GM12878 (cell line): ENCODE measurements around the gene NADSYN1. TPM values are rescaled to one million over a fixed set of nuclear protein-coding genes. Genes with fewer than 3 reads are reported as not detected.

Source experiments
- ATAC-seq: fragments of 200-7000 bp; cut with Tn5 transposase; 3 replicates; pipeline ENCODE4 v1.9.1; 2020; ENCODE audit warnings: mild to moderate bottlenecking, moderate library complexity
- BruUV-seq: library from RNA; stranded (reverse); fragments of 400-500 nt; replicated peaks from 2 replicates; lab custom pipeline; 2021; lab: Mats Ljungman, UMichigan
- CTCF ChIA-PET: fragments of 300-600 bp; sonication (Branson Sonifier 250); formaldehyde crosslinking; extraction: SDS; loops from one replicate; lab custom pipeline; 2021; ENCODE audit warnings: inconsistent platforms; lab: Yijun Ruan, JAX
- POLR2A ChIA-PET: fragments of 350-600 bp; formaldehyde crosslinking; extraction: SDS; loops from one replicate; lab custom pipeline; 2021; ENCODE audit warnings: inconsistent platforms; lab: Charles Lee
- RAD21 ChIA-PET: fragments of 300-600 bp; sonication (Branson Sonifier 250); formaldehyde crosslinking; loops from one replicate; lab custom pipeline; 2023; ENCODE audit warnings: antibody characterized with exemption; ENCODE audit not compliant: unreplicated experiment; lab: Charles Lee
- SMC1A ChIA-PET: fragments of 300-600 bp; sonication (Branson Sonifier 250); formaldehyde crosslinking; loops from one replicate; lab custom pipeline; 2023; ENCODE audit not compliant: unreplicated experiment, uncharacterized antibody; lab: Charles Lee
- DNase-seq: peaks from one replicate; pipeline ENCODE4 v3.0.0-alpha.2; 2011; ENCODE audit warnings: low read depth, low spot score
- FAIRE-seq: peaks from 3 replicates; lab custom pipeline; 2011; peaks lifted over from hg19 to GRCh38; lab: Jason Lieb, UNC
- H2AFZ ChIP-seq: 2 replicates; pipeline ENCODE4 v1.6.0; 2011; ENCODE audit warnings: low read depth, low read length, control low read depth; ENCODE audit not compliant: control insufficient read depth
- H3K27ac ChIP-seq: 2 replicates; pipeline ENCODE4 v1.5.1; 2011; ENCODE audit warnings: control low read depth; ENCODE audit not compliant: control insufficient read depth, insufficient read depth
- H3K27me3 ChIP-seq, 2 experiments: replicated peaks in 1 of 2; 2 replicates each; pipeline versions ENCODE4 v1.6.0 to v1.6.1; 2011; ENCODE audit warnings: low read length in 1 of 2; ENCODE audit not compliant: control insufficient read depth in 2 of 2, insufficient read depth in 2 of 2
- H3K36me3 ChIP-seq, 2 experiments: 2 replicates each; pipeline ENCODE4 v1.5.1; 2011; ENCODE audit warnings: low read length in 1 of 2; ENCODE audit not compliant: control insufficient read depth in 2 of 2, insufficient read depth in 2 of 2
- H3K4me1 ChIP-seq: 2 replicates; pipeline ENCODE4 v1.6.1; 2011; ENCODE audit warnings: mild to moderate bottlenecking, low read length, moderate library complexity, mixed read lengths; ENCODE audit not compliant: control insufficient read depth, insufficient read depth
- H3K4me2 ChIP-seq: 2 replicates; pipeline ENCODE4 v1.6.0; 2011; ENCODE audit warnings: control low read depth; ENCODE audit not compliant: control insufficient read depth, insufficient read depth
- H3K4me3 ChIP-seq: fragments of 200-600 bp; sonication (generic); 2 replicates; pipeline ENCODE4 v1.5.1; 2016
- H3K79me2 ChIP-seq: 2 replicates; pipeline ENCODE4 v1.6.0; 2011; ENCODE audit warnings: low read length; ENCODE audit not compliant: control insufficient read depth, insufficient read depth
- H3K9ac ChIP-seq: 2 replicates; pipeline ENCODE4 v1.8.0; 2011; ENCODE audit warnings: low read length, control low read depth, mixed read lengths; ENCODE audit not compliant: control insufficient read depth, insufficient read depth
- H3K9me3 ChIP-seq: replicated peaks from 3 replicates; pipeline ENCODE4 v1.5.1; 2011; ENCODE audit warnings: mild to moderate bottlenecking, low read length; ENCODE audit not compliant: control insufficient read depth, insufficient read depth
- H4K20me1 ChIP-seq: 2 replicates; pipeline ENCODE4 v1.6.0; 2011; ENCODE audit not compliant: control insufficient read depth, insufficient read depth
- ASH2L ChIP-seq: fragments of 300-600, 200-600 bp; sonication (generic); IDR thresholded peaks from 2 replicates; pipeline ENCODE4 v1.6.1; 2017; ENCODE audit warnings: low read depth, mild to moderate bottlenecking, borderline replicate concordance
- ATF7 ChIP-seq: fragments of 450-650 bp; IDR thresholded peaks from 2 replicates; pipeline ENCODE4 v1.6.1; 2016; ENCODE audit warnings: low read depth, mild to moderate bottlenecking
- FOXM1 ChIP-seq: IDR thresholded peaks from 2 replicates; pipeline ENCODE4 v1.6.1; 2012; ENCODE audit warnings: low read depth, mild to moderate bottlenecking, inconsistent platforms, low read length, moderate library complexity
- HCFC1 ChIP-seq: fragments of 150-350 bp; IDR thresholded peaks from 2 replicates; pipeline ENCODE4 v1.6.1; 2014; ENCODE audit warnings: low read length
- HDAC6 ChIP-seq: fragments of 200-600 bp; sonication (generic); IDR thresholded peaks from one replicate; pipeline ENCODE4 v1.8.0; 2017; ENCODE audit warnings: antibody characterized with exemption; ENCODE audit not compliant: unreplicated experiment
- KDM1A ChIP-seq: fragments of 200-600 bp; sonication (generic); IDR thresholded peaks from 2 replicates; pipeline ENCODE4 v1.6.1; 2016; ENCODE audit warnings: borderline replicate concordance
- MTA2 ChIP-seq: fragments of 450-650 bp; IDR thresholded peaks from 2 replicates; pipeline ENCODE4 v1.6.1; 2016; ENCODE audit warnings: low read depth, mild to moderate bottlenecking, moderate library complexity
- POU2F2 ChIP-seq: IDR thresholded peaks from 3 replicates; pipeline ENCODE4 v1.6.1; 2011; ENCODE audit warnings: low read depth, mild to moderate bottlenecking, low read length, borderline replicate concordance
- RBBP5 ChIP-seq: fragments of 200-600 bp; sonication (generic); conservative IDR thresholded peaks from 2 replicates; pipeline ENCODE4 v1.6.1; 2016
- SREBF1 ChIP-seq: IDR thresholded peaks from 2 replicates; pipeline ENCODE4 v1.6.1; 2012; ENCODE audit warnings: mild to moderate bottlenecking, low read length
- STAT3 ChIP-seq: IDR thresholded peaks from 2 replicates; pipeline ENCODE4 v1.6.1; 2011; ENCODE audit warnings: low read depth, low read length, improper control_type of control experiment
- SUPT20H ChIP-seq: IDR thresholded peaks from 2 replicates; pipeline ENCODE4 v1.6.1; 2011; ENCODE audit warnings: low read depth, mild to moderate bottlenecking, low read length, moderate library complexity, borderline replicate concordance; ENCODE audit not compliant: control insufficient read depth
- ZNF384 ChIP-seq: IDR thresholded peaks from 2 replicates; pipeline ENCODE4 v1.6.1; 2012; ENCODE audit warnings: low read depth, mild to moderate bottlenecking, low read length, improper control_type of control experiment, borderline replicate concordance
- WGBS: methylation state at CpG from one replicate; pipeline ENCODE4 v1.1.6; 2016; ENCODE audit warnings: low lambda C conversion rate; ENCODE audit not compliant: insufficient replicate concordance, insufficient coverage; ENCODE audit errors: missing lambda C conversion rate; 5-methylcytosine and 5-hydroxymethylcytosine counted together
- in situ Hi-C: fragments of 300-500 bp; cut with MboI; formaldehyde crosslinking; loops from 9 replicates; pipeline ENCODE4 v1.14.3; 2018; ENCODE audit warnings: mixed read lengths
- intact Hi-C: fragments of 100-400 bp; cut with micrococcal nuclease; formaldehyde crosslinking; loops from one replicate; pipeline ENCODE4 v1.14.2; 2022; ENCODE audit not compliant: unreplicated experiment
- polyA plus RNA-seq, 11 experiments: library from polyadenylated mRNA; depleted of rRNA in 4 of 11; unstranded in 6 of 11; stranded (reverse) in 5 of 11; fragments of >200 nt; fragmentation: Nextera tagmentation in 4 of 11; fragmentation: Illumina TruSeq in 1 of 11; extraction: Ambion mirVana in 4 of 11; extraction: Trizol in 1 of 11; gene quantifications; 1 replicate in 1 of 11; 2 replicates in 10 of 11; pipeline versions ENCODE4 v1.2.1 to v1.2.3, GENCODE V29; 2011 to 2016; ENCODE audit warnings: inconsistent platforms in 2 of 11, missing spikeins in 2 of 11, low read depth in 1 of 11
- total RNA-seq, 4 experiments: library from RNA; depleted of rRNA in 3 of 4; stranded (reverse); fragments of >200 nt in 3 of 4; fragmentation: Illumina TruSeq in 1 of 4; extraction: Trizol in 1 of 4; gene quantifications; 2 replicates each; pipeline versions ENCODE4 v1.2.1 to v1.2.3, GENCODE V29; 2013 to 2021

Gene NADSYN1
- total and polyA plus RNA-seq, 10 of the 15 experiments (the other 5 are each of a cell fraction or from before 2014, with no cell fraction given): 12.2 to 90.2 (median 69.5) TPM

DNA sequence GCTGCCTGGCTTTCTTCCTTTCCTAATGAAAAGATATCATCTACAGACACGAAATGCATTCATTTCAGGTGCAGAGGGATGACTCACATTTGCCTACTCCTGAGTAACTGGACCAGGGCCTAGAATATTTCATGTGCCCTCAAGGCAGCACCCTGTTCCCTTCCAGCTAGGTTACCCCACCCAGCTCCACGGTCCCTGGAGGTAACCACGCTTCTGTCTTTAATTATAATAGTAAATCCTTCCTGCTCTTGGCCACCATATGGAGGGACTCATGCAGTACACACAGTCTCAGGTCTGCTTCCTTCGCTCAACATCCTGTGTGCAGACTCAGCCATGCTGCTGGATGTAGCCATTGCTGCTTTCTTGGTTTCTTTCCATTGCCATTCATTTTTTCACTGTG lies 27.1 kb upstream of the NADSYN1 start:
- Histone ChIP-seq H3K36me3 (no peaks in the 10 kb centered on the region), H3K9ac (no peak overlapping the region), H3K27ac (no peak overlapping the region), H3K9me3 (peaks cover 2% of the 10 kb centered on the region; the same call in 1 of the 3 replicates), H3K4me2 (no peak overlapping the region), H4K20me1 (no peaks in the 10 kb centered on the region), H3K27me3 (no peaks in the 10 kb centered on the region), H2AFZ (no peak overlapping the region), H3K4me3 (no peak overlapping the region), H3K4me1 (peaks cover 33% of the 10 kb centered on the region), H3K79me2 (no peaks in the 10 kb centered on the region)
- ChIA-PET SMC1A (interaction anchor here (0.8 kb wide), 1 partner anchor 23 kb away, joined by 3 read pairs; no protein-coding TSS in a partner anchor), POLR2A (interaction anchor here (1.0 to 1.4 kb wide), 2 partner anchors 21 to 23 kb away, joined by 3 read pairs; partner anchors contain the start of gene DHCR7), RAD21 (interaction anchor here (1.7 kb wide), 1 partner anchor 27 kb away, joined by 5 read pairs; the partner anchor contains the start of gene NADSYN1), CTCF (interaction anchor here (1.2 to 1.9 kb wide), 3 partner anchors 54 to 138 kb away, joined by 3 to 6 read pairs (median 3); no protein-coding TSS in a partner anchor)
- no peak for TF ChIP-seq RBBP5
- no peak for TF ChIP-seq KDM1A
- TF ChIP-seq ATF7: no peak
- TF ChIP-seq STAT3: no peak
- TF ChIP-seq SREBF1: no peak
- no peak for TF ChIP-seq SUPT20H
- TF ChIP-seq ASH2L: no peak
- TF ChIP-seq POU2F2: no peak
- TF ChIP-seq MTA2: no peak
- TF ChIP-seq HCFC1: no peak
- no peak for TF ChIP-seq FOXM1
- TF ChIP-seq HDAC6: no peak
- TF ChIP-seq ZNF384: no peak
- intact Hi-C loops: loop anchor here (10.0 kb wide), 1 partner anchor 139 kb away; the partner anchor contains the start of gene KRTAP5-10
- ATAC-seq (peak; percentile 30; the same call in 1 of the 3 replicates), DNase-seq (no peak), FAIRE-seq (peak; percentile 83)
- BruUV-seq: no TSS peak
- WGBS: 7% methylated on average over 4 of the region's 4 CpGs
- in situ Hi-C loops: no loop called here
